LoVo (cell line): Measurements from ENCODE around the gene DNAJC9.

ENCODE experiments used
- DNase-seq: peaks from one replicate; pipeline ENCODE4 v3.0.0-alpha.2; 2016; ENCODE audit warnings: low spot score

DNAJC9 gene

DNA sequence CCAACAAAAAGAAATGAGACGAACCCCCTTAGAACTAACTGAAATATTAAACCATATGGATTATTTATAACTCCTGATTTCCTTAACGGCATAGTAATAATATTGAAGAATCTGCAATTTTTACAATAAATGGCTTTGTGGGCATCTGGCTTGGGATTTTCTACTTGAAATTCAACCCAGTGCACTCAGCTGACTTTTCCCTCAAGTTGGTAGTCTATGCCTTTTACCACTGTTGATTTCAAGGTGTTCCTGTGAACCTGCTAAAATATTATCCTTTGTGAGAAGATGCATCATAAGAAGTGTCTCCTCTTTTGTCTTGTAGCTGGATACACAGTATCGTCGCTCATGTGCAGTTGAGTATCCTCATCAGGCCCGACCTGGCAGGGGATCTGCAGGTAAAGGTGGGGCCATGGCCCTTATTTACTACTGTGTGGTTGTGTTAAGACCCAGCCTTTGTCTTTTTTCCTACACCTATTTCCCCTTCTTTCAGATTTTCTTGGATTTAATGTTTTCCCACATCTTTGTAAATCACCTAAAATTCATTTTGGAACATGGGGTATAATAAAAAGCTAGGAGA lies 8.0 kb downstream of the DNAJC9 start:
- DNase-seq = no peak

DNA sequence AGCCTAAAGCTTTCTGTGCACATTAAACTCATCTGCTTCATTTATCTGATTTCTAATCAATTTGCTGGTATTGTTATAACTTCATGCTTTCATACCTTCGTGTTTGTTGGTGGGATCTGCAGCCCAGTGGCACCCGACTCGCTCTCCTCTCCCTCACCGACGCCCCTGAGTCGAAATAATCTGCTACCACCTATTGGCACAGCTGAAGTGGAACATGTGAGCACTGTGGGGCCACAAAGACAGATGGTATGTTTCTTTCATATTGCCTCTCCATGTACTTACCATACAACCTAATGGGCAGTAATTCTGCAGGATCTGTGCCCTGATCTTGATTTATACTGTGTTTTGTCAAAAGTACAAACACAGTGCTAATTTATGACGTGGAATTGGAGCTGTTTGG lies 12.4 kb downstream of the DNAJC9 start:
- no peak for DNase-seq

DNA sequence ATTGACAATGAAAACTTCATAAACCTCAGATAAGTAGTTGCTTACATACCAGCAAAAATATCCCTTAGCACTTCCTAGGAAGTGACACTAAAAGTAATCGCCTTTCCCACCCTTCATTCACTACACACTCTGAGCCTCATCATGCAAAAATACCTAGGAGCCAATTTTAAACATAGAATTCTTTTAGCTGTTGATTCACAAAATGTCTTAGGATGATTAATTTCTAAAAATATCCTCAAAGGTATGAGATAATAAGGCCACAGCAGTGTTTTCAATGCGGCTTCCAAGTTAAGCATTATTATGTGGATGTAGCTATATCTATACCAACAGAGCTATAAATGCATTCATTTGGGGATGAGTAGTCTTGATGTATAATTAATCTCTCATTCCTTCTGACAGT lies 13.2 kb downstream of the DNAJC9 start:
- no peak for DNase-seq

DNA sequence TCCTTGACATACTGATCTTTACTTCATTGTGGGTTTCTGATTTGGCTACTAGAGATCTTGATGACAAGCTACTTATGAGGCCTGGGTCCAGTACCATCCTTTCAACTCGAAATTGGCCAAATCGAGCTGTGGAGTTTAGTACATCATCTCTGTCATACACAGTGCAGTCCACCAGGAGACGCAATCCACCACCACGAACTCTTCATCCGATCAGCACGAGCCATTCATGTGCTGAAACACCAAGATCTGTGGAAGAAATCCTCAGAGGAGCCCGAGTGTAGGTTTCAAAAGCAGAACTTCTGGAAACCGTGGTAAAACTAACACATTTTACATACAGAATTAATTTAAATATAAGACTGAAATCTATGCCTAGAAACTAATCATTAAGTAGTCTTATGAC lies 14.2 kb downstream of the DNAJC9 start:
- DNase-seq = no peak

DNA sequence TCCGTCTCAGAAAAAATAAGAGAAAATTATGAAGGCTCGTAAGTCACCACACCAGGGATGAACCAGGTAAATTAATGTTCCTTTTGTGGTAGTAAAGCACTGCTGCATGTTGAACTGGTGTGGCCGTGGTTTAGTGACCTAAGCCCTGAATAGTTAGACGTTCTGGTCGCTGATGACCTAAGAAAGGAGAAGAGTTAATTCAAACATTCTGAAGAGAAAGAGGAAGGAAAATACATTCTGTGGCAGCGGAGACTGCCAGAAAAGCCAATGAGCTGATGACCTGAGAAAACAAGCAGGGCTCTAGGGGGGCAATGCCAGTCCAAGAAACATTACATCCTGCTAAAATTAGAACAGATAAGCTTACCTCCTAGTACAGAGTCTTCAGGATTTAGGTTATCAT lies 17.5 kb downstream of the DNAJC9 start:
- no peak for DNase-seq

DNA sequence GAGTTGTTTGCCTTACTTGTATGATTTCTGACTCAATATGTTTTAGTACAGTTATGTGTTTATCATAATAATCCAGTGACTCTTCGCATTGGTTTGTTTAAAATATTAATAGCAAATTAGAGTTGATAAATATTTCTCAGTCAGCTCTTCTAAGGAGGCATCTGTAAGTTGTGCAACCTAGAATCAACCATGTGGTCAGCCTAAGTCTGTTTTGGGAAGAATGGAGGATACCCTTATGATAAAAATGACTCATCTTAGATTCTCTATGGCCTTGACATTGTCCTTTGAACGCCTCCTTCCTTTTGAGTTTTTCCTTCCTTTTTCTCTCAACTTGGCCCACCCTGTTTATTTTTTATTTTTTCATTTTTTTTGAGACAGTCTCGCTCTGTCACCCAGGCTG lies 18.8 kb downstream of the DNAJC9 start:
- DNase-seq = no peak

DNA sequence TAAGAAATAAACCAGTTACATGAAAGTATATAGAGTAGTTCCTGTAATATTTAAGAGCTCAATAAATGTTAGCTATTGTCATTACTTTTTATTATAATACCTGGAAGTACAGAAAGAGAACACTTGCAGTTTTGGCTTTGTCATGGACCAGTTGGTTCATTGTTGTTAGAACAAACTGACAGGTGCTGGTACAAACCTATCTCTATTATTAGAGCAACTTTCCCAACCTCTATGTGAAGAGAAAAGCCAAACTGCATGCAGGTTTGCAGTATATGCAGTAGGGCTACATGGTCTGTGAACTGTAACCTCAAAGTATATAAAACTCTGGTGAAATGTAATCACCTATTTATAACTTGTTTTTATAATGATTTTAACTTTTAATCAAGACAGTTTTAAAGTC lies 20.4 kb downstream of the DNAJC9 start:
- no peak for DNase-seq

DNA sequence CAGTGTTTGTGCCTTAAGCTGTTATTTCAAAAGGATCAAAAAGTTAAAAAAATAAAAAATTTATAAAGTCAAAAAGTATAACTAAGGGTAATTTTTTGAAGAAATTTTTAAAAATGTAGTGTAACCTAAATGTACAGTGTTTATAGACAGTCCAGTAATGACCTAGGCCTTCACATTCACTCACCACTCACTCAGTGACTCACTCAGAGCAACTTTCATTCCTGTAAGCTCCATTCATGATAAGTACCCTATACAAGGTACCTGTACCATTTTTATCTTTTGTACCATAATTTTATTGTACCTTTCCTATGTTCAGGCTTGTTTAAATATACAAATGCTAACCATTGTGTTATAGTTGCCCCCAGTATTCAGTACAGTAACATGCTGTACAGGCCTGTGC lies 21.5 kb downstream of the DNAJC9 start:
- DNase-seq = no peak

DNA sequence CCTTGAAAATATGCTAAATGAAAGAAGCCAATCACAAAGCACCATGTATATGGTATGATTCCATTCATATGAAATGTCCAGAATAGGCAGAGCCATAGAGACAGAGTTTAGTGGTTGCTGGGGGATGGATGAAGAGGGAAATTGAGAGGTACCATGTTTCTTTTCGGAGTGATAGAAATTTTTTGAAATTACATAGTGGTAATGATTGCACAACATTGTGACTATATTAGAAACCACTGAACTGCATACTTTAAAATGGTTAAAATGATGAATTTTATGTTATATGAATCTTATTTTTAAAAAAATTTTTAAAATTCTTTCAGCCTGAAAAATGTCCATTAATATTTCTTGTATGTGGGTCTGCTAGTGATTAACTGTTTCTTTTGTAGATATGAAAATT lies 26.1 kb downstream of the DNAJC9 start:
- no peak for DNase-seq

DNA sequence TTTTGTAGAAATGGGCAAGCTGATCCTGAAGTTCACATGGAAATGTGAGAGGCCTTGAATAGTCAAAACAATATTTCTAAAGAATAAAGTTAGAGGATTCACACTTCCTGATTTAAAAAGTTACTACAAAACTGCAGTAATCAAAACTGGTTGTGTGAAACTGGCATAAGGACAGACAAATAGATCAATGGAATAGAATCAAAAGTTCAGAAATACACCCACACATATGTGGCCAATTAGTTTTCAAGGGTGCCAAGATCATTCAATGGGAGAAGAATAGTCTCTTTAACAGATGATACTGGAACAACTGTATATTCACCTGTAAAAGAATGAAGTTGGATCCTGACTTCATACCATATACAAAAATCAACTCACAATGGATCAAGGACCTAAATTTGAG lies 27.7 kb downstream of the DNAJC9 start:
- DNase-seq = no peak

DNA sequence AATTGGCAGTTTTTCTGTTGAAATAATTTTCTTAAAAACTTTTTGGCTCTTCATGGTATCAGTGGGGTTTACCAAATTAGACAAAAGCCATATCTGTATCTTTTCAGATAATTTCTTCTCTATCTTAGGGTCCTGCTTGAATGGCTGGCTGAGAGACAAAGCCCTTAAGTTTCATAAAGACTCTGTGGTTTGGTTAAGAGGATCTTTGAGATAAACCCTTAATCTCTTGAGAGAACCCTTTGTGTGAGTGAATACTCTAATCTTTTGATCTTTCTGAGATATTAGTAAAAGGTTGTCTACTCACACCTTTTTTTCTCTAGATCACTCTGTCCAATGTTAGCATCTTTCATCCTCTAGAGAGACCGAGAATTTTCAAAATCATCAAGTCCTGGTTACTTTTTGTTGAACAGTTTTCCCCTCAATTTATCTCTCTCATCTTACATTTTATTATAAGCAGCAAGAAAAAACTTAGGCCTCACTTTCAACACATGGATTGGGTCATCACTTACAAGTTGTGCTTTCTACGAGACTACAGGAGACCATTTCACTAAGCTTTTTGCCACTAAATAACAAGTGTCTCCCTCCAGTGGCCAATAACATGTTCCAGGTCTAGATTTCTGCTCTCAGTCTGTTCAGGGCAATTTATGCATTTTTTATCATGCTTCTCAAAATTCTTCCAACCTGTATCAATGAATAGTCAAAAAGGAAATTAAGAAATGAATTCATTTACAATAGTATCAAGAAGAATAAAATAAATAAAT lies 28.4 kb downstream of the DNAJC9 start:
- DNase-seq = no peak

DNA sequence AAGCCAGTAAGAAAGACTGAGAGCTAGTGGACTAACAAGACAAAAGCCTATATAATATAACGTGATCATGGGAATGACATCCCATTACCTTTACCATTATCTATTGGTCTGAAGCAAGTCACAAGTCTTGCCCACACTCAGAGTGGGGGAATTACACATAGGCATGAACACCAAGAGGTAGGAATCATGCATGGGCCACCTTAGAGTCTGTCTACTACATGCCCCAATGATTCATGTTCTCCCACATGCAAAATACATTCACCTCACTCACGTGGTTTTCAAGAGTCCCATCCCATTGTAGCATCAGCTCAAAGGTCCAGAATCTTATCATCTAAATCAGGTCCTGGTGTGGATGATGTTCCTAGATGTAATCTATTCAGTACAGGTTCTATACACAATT lies 29.4 kb downstream of the DNAJC9 start:
- DNase-seq = no peak

DNA sequence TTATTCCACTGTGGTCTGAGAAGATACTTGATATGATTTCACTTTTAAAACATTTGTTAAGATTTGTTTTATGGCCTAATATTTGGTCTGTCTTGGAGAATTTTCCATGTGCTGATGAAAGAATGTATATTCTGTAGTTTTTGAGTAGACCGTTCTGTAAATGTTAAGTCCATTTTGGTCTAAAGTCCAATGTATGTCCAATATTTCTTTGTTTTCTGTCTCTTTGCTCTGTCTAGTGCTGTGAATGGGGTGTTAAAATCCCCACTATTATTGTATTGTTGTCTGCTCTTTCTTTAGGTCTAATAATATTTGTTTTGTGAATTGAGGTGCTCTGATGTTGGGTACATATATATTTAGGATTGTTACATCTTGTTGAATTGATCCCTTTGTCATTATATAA lies 31.3 kb downstream of the DNAJC9 start:
- no peak for DNase-seq

DNA sequence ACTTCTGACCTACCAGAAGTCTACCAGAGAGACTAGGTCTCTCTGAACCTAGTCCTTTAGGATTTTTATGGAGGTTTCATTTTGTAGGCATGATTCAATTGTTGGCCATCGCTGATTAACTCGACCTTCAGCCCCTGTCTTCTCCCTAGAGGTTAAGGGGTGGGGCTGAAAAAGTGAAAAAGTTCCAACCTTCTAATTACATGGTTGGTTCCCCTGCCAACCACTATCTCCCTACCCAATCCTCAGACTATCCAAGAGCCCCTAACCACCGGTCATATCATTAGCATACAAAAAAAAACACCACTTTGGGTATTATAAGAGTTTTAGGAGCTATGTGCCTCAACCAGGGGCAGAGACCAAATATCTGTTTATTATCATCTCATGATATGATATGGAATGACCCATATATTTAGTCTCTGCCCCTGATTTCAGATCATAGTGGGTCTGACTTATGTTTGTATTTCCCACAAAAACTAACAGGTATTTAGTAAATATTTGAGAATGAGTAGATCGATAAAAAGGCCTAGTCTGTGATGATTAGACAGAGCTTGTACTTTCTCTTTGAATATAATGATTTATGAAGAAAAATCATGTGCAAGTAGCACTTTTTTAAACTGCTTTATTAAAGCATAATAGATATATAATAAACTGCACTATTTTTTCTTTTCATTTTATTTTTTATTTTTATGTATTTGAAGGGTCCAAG lies 35.8 kb downstream of the DNAJC9 start:
- DNase-seq = no peak

DNA sequence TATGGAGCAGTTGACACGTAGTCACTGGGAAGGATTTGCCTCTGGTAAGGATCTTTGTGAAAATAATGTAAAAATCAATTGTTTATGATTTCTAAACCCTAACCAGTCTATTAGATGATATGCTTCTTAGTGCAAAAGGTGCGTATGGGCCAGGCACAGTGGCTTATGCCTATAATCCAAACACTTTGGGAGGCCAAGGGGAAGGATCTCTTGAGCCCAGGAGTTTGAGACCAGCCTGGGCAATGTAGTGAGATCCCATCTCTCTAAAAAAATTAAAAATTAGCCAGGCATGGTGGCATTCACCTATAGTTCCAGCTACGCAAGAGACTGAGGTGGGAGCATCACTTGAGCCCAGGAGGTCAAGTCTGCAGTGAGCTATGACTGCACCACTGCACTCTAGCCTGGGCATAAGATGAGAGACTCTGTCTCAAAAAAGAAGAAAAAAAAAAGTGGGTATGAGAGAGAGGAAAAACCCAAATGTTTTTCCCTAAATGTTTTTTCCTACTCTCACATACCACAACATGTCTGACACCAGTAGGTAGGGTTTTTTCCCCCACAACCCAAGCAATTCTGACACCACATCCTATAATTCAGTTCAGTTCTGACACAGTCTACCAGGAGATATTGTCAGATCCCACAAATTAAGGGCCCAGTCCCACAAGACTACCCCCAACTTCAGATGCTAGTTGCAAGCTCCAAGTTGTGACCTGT lies 36.5 kb downstream of the DNAJC9 start:
- DNase-seq = no peak

DNA sequence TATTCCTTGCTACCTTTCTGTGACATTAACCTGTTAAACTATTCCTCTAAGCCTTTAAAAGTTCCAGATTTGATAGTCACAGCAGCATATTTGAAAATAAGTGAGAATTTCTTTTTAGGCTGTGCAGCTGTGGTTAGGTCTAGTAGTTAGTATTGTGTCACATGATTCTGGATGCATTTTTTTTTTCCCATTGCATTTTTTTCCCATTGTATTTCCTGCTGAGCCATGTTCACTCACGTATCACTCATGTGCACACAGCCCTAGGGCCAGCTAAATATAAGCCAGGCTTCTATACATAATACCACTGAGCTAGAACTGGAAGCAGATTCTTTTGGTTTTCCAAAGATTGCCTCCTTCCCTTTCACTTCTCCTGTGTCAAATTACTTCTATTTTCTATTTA lies 37.4 kb downstream of the DNAJC9 start:
- DNase-seq = no peak

DNA sequence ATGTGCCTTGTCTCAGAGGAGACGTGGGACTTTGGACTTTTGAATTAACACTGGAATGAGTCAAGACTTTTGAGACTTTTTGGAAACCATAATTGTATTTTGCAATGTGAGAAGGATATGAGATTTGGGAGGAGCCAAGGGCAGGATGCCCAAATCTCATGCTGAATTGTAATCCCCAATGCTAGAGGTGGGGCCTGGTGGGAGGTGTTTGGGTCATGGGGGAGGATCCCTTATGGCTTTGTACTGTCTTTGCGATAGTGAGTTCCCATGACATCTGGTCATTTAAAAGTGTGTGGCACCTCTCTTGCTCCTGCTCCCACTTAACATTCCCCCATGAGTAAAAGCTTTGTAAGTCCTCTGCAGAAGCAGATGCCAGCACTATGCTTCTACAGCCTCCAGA lies 39.2 kb downstream of the DNAJC9 start:
- no peak for DNase-seq

DNA sequence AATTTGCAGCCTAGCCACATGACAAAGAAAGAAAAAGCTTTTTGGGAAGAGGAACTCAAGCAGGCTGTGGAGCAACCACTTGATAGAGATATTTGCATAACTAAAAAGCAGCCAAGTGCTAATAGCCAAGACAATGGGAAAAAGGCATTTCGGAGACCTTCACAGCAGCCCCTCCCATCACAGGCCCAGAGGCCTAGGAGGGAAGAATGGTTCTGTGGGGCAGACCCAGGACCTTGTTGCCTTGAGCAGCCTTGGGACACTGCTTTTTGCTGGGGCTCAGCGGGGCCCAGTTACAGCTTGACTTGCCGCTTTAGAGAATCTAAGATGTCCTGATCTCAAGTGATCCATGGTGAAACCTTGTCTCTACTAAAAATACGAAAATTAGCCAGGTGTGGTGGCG lies 40.7 kb downstream of the DNAJC9 start:
- no peak for DNase-seq

DNA sequence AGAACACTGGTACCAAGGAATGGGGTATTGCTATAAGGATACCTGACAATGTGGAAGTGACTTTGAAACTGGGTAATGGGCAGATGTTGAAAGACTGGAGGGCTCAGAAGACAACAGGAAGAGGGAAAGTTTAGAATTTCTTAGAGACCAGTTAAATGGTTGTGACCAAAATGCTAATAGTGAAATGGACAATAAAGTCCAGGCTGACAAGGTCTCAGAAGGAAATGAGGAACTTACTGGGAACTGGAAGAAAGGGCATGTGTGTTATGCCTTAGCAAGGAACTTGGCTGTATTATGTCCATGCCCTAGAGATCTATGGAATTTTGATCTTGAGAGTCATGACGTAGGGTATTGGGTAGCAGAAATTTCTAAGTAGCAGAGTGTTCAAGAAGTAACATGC lies 41.2 kb downstream of the DNAJC9 start:
- no peak for DNase-seq

DNA sequence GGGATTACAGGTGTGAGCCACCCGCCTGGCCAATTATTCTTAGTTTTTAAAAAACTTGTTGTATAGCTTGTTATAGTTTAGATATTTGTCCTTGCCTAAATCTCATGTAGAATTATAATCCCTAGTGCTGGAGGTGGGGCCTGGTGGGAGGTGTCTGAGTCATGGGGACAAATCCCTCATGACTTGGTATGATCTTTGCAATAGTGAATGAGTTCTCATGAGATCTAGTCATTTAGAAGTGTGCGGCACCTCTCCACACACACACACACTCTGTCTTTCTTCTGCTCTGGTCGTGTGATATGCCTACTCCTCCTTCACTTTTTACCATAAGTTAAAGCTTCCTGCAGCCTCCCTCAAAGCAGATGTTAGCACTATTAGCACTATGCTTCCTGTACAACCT lies 42.0 kb downstream of the DNAJC9 start:
- DNase-seq = no peak
